GM12878 (cell line): ENCODE results near the gene SEPTIN6. TPM values are rescaled to one million over a fixed set of nuclear protein-coding genes. Genes with fewer than 3 reads are reported as not detected.

Source experiments
- ATAC-seq: fragments of 200-7000 bp; cut with Tn5 transposase; 3 replicates; pipeline ENCODE4 v1.9.1; 2020; ENCODE audit warnings: mild to moderate bottlenecking, moderate library complexity
- BruUV-seq: library from RNA; stranded (reverse); fragments of 400-500 nt; replicated peaks from 2 replicates; lab custom pipeline; 2021; lab: Mats Ljungman, UMichigan
- CTCF ChIA-PET: fragments of 300-600 bp; sonication (Branson Sonifier 250); formaldehyde crosslinking; extraction: SDS; loops from one replicate; lab custom pipeline; 2021; ENCODE audit warnings: inconsistent platforms; lab: Yijun Ruan, JAX
- POLR2A ChIA-PET: fragments of 350-600 bp; formaldehyde crosslinking; extraction: SDS; loops from one replicate; lab custom pipeline; 2021; ENCODE audit warnings: inconsistent platforms; lab: Charles Lee
- RAD21 ChIA-PET: fragments of 300-600 bp; sonication (Branson Sonifier 250); formaldehyde crosslinking; loops from one replicate; lab custom pipeline; 2023; ENCODE audit warnings: antibody characterized with exemption; ENCODE audit not compliant: unreplicated experiment; lab: Charles Lee
- SMC1A ChIA-PET: fragments of 300-600 bp; sonication (Branson Sonifier 250); formaldehyde crosslinking; loops from one replicate; lab custom pipeline; 2023; ENCODE audit not compliant: unreplicated experiment, uncharacterized antibody; lab: Charles Lee
- DNase-seq: peaks from one replicate; pipeline ENCODE4 v3.0.0-alpha.2; 2011; ENCODE audit warnings: low read depth, low spot score
- FAIRE-seq: peaks from 3 replicates; lab custom pipeline; 2011; peaks lifted over from hg19 to GRCh38; lab: Jason Lieb, UNC
- H2AFZ ChIP-seq: 2 replicates; pipeline ENCODE4 v1.6.0; 2011; ENCODE audit warnings: low read depth, low read length, control low read depth; ENCODE audit not compliant: control insufficient read depth
- H3K27ac ChIP-seq: 2 replicates; pipeline ENCODE4 v1.5.1; 2011; ENCODE audit warnings: control low read depth; ENCODE audit not compliant: control insufficient read depth, insufficient read depth
- H3K27me3 ChIP-seq, 2 experiments: replicated peaks in 1 of 2; 2 replicates each; pipeline versions ENCODE4 v1.6.0 to v1.6.1; 2011; ENCODE audit warnings: low read length in 1 of 2; ENCODE audit not compliant: control insufficient read depth in 2 of 2, insufficient read depth in 2 of 2
- H3K36me3 ChIP-seq, 2 experiments: 2 replicates each; pipeline ENCODE4 v1.5.1; 2011; ENCODE audit warnings: low read length in 1 of 2; ENCODE audit not compliant: control insufficient read depth in 2 of 2, insufficient read depth in 2 of 2
- H3K4me1 ChIP-seq: 2 replicates; pipeline ENCODE4 v1.6.1; 2011; ENCODE audit warnings: mild to moderate bottlenecking, low read length, moderate library complexity, mixed read lengths; ENCODE audit not compliant: control insufficient read depth, insufficient read depth
- H3K4me2 ChIP-seq: 2 replicates; pipeline ENCODE4 v1.6.0; 2011; ENCODE audit warnings: control low read depth; ENCODE audit not compliant: control insufficient read depth, insufficient read depth
- H3K4me3 ChIP-seq: fragments of 200-600 bp; sonication (generic); 2 replicates; pipeline ENCODE4 v1.5.1; 2016
- H3K79me2 ChIP-seq: 2 replicates; pipeline ENCODE4 v1.6.0; 2011; ENCODE audit warnings: low read length; ENCODE audit not compliant: control insufficient read depth, insufficient read depth
- H3K9ac ChIP-seq: 2 replicates; pipeline ENCODE4 v1.8.0; 2011; ENCODE audit warnings: low read length, control low read depth, mixed read lengths; ENCODE audit not compliant: control insufficient read depth, insufficient read depth
- H3K9me3 ChIP-seq: replicated peaks from 3 replicates; pipeline ENCODE4 v1.5.1; 2011; ENCODE audit warnings: mild to moderate bottlenecking, low read length; ENCODE audit not compliant: control insufficient read depth, insufficient read depth
- H4K20me1 ChIP-seq: 2 replicates; pipeline ENCODE4 v1.6.0; 2011; ENCODE audit not compliant: control insufficient read depth, insufficient read depth
- BMI1 ChIP-seq: fragments of 450-650 bp; IDR thresholded peaks from 2 replicates; pipeline ENCODE4 v1.6.1; 2016; ENCODE audit warnings: mild to moderate bottlenecking, moderate library complexity, borderline replicate concordance
- CHD2 ChIP-seq: IDR thresholded peaks from 2 replicates; pipeline ENCODE4 v1.6.1; 2011; ENCODE audit warnings: low read depth, low read length, improper control_type of control experiment, borderline replicate concordance
- EGR1 ChIP-seq, 2 experiments: IDR thresholded peaks; 1 replicate in 1 of 2; 2 replicates in 1 of 2; pipeline ENCODE4 v1.6.1; 2011 to 2012; ENCODE audit warnings: low read depth in 2 of 2, low read length in 2 of 2, borderline replicate concordance in 1 of 2, mild to moderate bottlenecking in 1 of 2, moderate library complexity in 1 of 2
- FOXK2 ChIP-seq: fragments of 450-650 bp; IDR thresholded peaks from 2 replicates; pipeline ENCODE4 v1.6.1; 2017; ENCODE audit warnings: mild to moderate bottlenecking, moderate library complexity
- GABPA ChIP-seq: IDR thresholded peaks from 2 replicates; pipeline ENCODE4 v1.6.1; 2014; ENCODE audit warnings: antibody characterized with exemption, low read depth, mild to moderate bottlenecking, inconsistent platforms
- NR2C2 ChIP-seq: IDR thresholded peaks from 2 replicates; pipeline ENCODE4 v1.6.1; 2011; ENCODE audit warnings: borderline replicate concordance, low read depth; ENCODE audit not compliant: control insufficient read depth, insufficient read length
- PAX5 ChIP-seq: IDR thresholded peaks from 2 replicates; pipeline ENCODE4 v1.6.1; 2011; ENCODE audit warnings: low read depth, low read length, borderline replicate concordance
- PKNOX1 ChIP-seq: fragments of 450-650 bp; IDR thresholded peaks from 2 replicates; pipeline ENCODE4 v1.6.1; 2016; ENCODE audit warnings: mild to moderate bottlenecking
- POLR2AphosphoS5 ChIP-seq: IDR thresholded peaks from 2 replicates; pipeline ENCODE4 v1.6.1; 2011; ENCODE audit warnings: mild to moderate bottlenecking, low read length, inconsistent platforms
- RUNX3 ChIP-seq: IDR thresholded peaks from 2 replicates; pipeline ENCODE4 v1.6.1; 2012; ENCODE audit warnings: low read length, inconsistent platforms
- SRF ChIP-seq, 2 experiments: IDR thresholded peaks; 2 replicates each; pipeline ENCODE4 v1.6.1; 2011; ENCODE audit warnings: low read depth in 2 of 2, low read length in 2 of 2, mild to moderate bottlenecking in 1 of 2, moderate library complexity in 1 of 2
- TAF1 ChIP-seq: IDR thresholded peaks from 2 replicates; pipeline ENCODE4 v1.6.1; 2011; ENCODE audit warnings: mild to moderate bottlenecking, low read depth, low read length, borderline replicate concordance
- TARDBP ChIP-seq: IDR thresholded peaks from 2 replicates; pipeline ENCODE4 v1.6.1; 2016; ENCODE audit warnings: borderline replicate concordance
- ZBTB11 ChIP-seq: fragments of 450-650 bp; formaldehyde crosslinking; IDR thresholded peaks from 2 replicates; pipeline ENCODE4 v1.5.0; 2022; ENCODE audit warnings: mild to moderate bottlenecking, missing genetic modification characterization
- ZNF622 ChIP-seq: fragments of 450-650 bp; IDR thresholded peaks from 2 replicates; pipeline ENCODE4 v1.6.1; 2017; ENCODE audit warnings: mild to moderate bottlenecking, inconsistent platforms
- WGBS: methylation state at CpG from one replicate; pipeline ENCODE4 v1.1.6; 2016; ENCODE audit warnings: low lambda C conversion rate; ENCODE audit not compliant: insufficient replicate concordance, insufficient coverage; ENCODE audit errors: missing lambda C conversion rate; 5-methylcytosine and 5-hydroxymethylcytosine counted together
- in situ Hi-C: fragments of 300-500 bp; cut with MboI; formaldehyde crosslinking; loops from 9 replicates; pipeline ENCODE4 v1.14.3; 2018; ENCODE audit warnings: mixed read lengths
- intact Hi-C: fragments of 100-400 bp; cut with micrococcal nuclease; formaldehyde crosslinking; loops from one replicate; pipeline ENCODE4 v1.14.2; 2022; ENCODE audit not compliant: unreplicated experiment
- polyA plus RNA-seq, 11 experiments: library from polyadenylated mRNA; depleted of rRNA in 4 of 11; unstranded in 6 of 11; stranded (reverse) in 5 of 11; fragments of >200 nt; fragmentation: Nextera tagmentation in 4 of 11; fragmentation: Illumina TruSeq in 1 of 11; extraction: Ambion mirVana in 4 of 11; extraction: Trizol in 1 of 11; gene quantifications; 1 replicate in 1 of 11; 2 replicates in 10 of 11; pipeline versions ENCODE4 v1.2.1 to v1.2.3, GENCODE V29; 2011 to 2016; ENCODE audit warnings: inconsistent platforms in 2 of 11, missing spikeins in 2 of 11, low read depth in 1 of 11
- total RNA-seq, 4 experiments: library from RNA; depleted of rRNA in 3 of 4; stranded (reverse); fragments of >200 nt in 3 of 4; fragmentation: Illumina TruSeq in 1 of 4; extraction: Trizol in 1 of 4; gene quantifications; 2 replicates each; pipeline versions ENCODE4 v1.2.1 to v1.2.3, GENCODE V29; 2013 to 2021

The SEPTIN6 gene
- total and polyA plus RNA-seq, 10 of the 15 experiments (the other 5 are each of a cell fraction or from before 2014, with no cell fraction given), result 37.2 to 353 (median 154) TPM

- Histone ChIP-seq H3K9me3 (no peaks in the 10 kb centered on the region), H3K4me2 (peak overlapping the region; percentile 80), H3K27me3 (no peaks in the 10 kb centered on the region), H3K36me3 (no peaks in the 10 kb centered on the region; a peak in 3 of 4 replicates), H2AFZ (no peak overlapping the region), H3K27ac (peak overlapping the region; percentile 84), H3K4me3 (peak overlapping the region; percentile 57), H4K20me1 (no peaks in the 10 kb centered on the region), H3K79me2 (peaks cover 77% of the 10 kb centered on the region), H3K9ac (peak overlapping the region; percentile 66), H3K4me1 (peaks cover 67% of the 10 kb centered on the region)
- BruUV-seq, result TSS peak; percentile 51
- POLR2A ChIA-PET, result interaction anchor here (0.7 to 4.6 kb wide), 9 partner anchors 9 to 74 kb away, joined by 3 to 23 read pairs (median 8); partner anchors contain the start of gene SEPTIN6
- ATAC-seq (peak; percentile 46), DNase-seq (peak; percentile 73), FAIRE-seq (no peak)
- intact Hi-C loops, result loop anchor here (1.0 to 2.0 kb wide), 3 partner anchors 18 to 44 kb away; no protein-coding TSS in a partner anchor
- under 1% methylated on average over 15 of the region's 15 CpGs for WGBS
- CTCF ChIA-PET, result interaction anchor here (0.6 to 5.9 kb wide), 15 partner anchors 7 to 166 kb away, joined by 3 to 29 read pairs (median 5); no protein-coding TSS in a partner anchor
- in situ Hi-C loops, result no loop called here
- SMC1A ChIA-PET, result interaction anchor here (0.6 to 5.9 kb wide), 19 partner anchors 10 to 140 kb away, joined by 3 to 51 read pairs (median 3); partner anchors contain the start of genes SEPTIN6 and SOWAHD
- RAD21 ChIA-PET, result interaction anchor here (0.8 to 5.9 kb wide), 16 partner anchors 8 to 75 kb away, joined by 3 to 47 read pairs (median 7); partner anchors contain the start of genes SEPTIN6 and SOWAHD
- TF ChIP-seq BMI1, result peak; percentile 20; the same call in 1 of the 2 replicates
- TF ChIP-seq CHD2, result peak; percentile 74
- no peak for TF ChIP-seq GABPA
- TF ChIP-seq FOXK2, result no peak
- TF ChIP-seq PKNOX1, result peak; percentile 56
- TF ChIP-seq NR2C2, result no peak
- no peak for TF ChIP-seq SRF (IDR thresholded peaks at IDR 0.05; ENCODE audit: low read depth in 2 of 2, low read length in 2 of 2)
- TF ChIP-seq TARDBP, result no peak
- no peak for TF ChIP-seq ZBTB11 (CRISPR knock-in tag)
- TF ChIP-seq ZNF622, result no peak
- peak; percentile 93 for TF ChIP-seq RUNX3
- no peak for TF ChIP-seq TAF1
- TF ChIP-seq PAX5, result peak; percentile 79; the same call in 1 of the 2 replicates
- TF ChIP-seq EGR1 (IDR thresholded peaks at IDR 0.05; ENCODE audit: borderline replicate concordance in 1 of 2, low read depth in 2 of 2, low read length in 2 of 2), result no peak
- peak; percentile 33; the same call in 1 of the 2 replicates for TF ChIP-seq POLR2AphosphoS5
Observed at GRCh38 chrX:119682019-119682989, 10.7 kb downstream of the SEPTIN6 start.
